HG02571 (cell line): ENCODE results near the gene CRISP3.
"Not testable (repeated sequence)": the region's sequence is repeated elsewhere in the genome, so short reads cannot be mapped to it uniquely, and the experiment has no call there.

Experiments
- ATAC-seq: cut with Tn5 transposase; IDR thresholded peaks from one replicate; pipeline ENCODE4 v1.9.1; 2021; ENCODE audit warnings: mild to moderate bottlenecking, moderate library complexity; ENCODE audit not compliant: unreplicated experiment

CRISP3 gene

GRCh38 chr6:49744259-49744658, at the start of gene CRISP3:
CRISP3 (minus strand) TSS chr6:49744388; CDS start chr6:49744367, 21 bp downstream.
- no peak for ATAC-seq

GRCh38 chr6:49790341-49790740, 46.2 kb upstream of the CRISP3 start:
- ATAC-seq, result no peak

- no peak for ATAC-seq
Measured at GRCh38 chr6:49787176-49787575, 43.0 kb upstream of the CRISP3 start, which contains the start of gene PGK2. PGK2 (minus strand) TSS chr6:49787285; CDS start chr6:49787187, 98 bp downstream.

- no peak for ATAC-seq
Measured at GRCh38 chr6:49784272-49784671, 40.1 kb upstream of the CRISP3 start.

GRCh38 chr6:49782725-49783124, 38.5 kb upstream of the CRISP3 start:
- no peak for ATAC-seq

- ATAC-seq, result no peak
Measured at GRCh38 chr6:49782293-49782692, 38.1 kb upstream of the CRISP3 start.

GRCh38 chr6:49776444-49776843, 32.3 kb upstream of the CRISP3 start:
- no peak for ATAC-seq

- ATAC-seq, result no peak
Measured at GRCh38 chr6:49775043-49775442, 30.9 kb upstream of the CRISP3 start.

- no peak for ATAC-seq
Measured at GRCh38 chr6:49772285-49772684, 28.1 kb upstream of the CRISP3 start.

GRCh38 chr6:49766762-49767161, 22.6 kb upstream of the CRISP3 start:
- ATAC-seq, result no peak

GRCh38 chr6:49764571-49765236, 20.5 kb upstream of the CRISP3 start:
- ATAC-seq, result no peak

GRCh38 chr6:49743429-49743828, 759 bp downstream of the CRISP3 start:
- ATAC-seq, result no peak

- no peak for ATAC-seq
Measured at GRCh38 chr6:49739423-49739822, 4.8 kb downstream of the CRISP3 start.

GRCh38 chr6:49736017-49736508, 8.1 kb downstream of the CRISP3 start:
- no peak for ATAC-seq

GRCh38 chr6:49733680-49734079, 10.5 kb downstream of the CRISP3 start:
- ATAC-seq, result no peak

GRCh38 chr6:49732781-49733180, 11.4 kb downstream of the CRISP3 start:
- ATAC-seq, result no peak

- no peak for ATAC-seq
Measured at GRCh38 chr6:49730251-49730650, 13.9 kb downstream of the CRISP3 start.

- ATAC-seq, result not testable (repeated sequence)
Measured at GRCh38 chr6:49723917-49724316, 20.3 kb downstream of the CRISP3 start.

GRCh38 chr6:49721297-49721696, 22.9 kb downstream of the CRISP3 start:
- no peak for ATAC-seq

- ATAC-seq, result no peak
Measured at GRCh38 chr6:49720372-49720771, 23.8 kb downstream of the CRISP3 start.

- ATAC-seq, result no peak
Measured at GRCh38 chr6:49713346-49713745, 30.8 kb downstream of the CRISP3 start, which contains the start of gene CRISP2. CRISP2 (minus strand) TSS chr6:49713543; CDS start chr6:49709196, 4,347 bp downstream.

- no peak for ATAC-seq
Measured at GRCh38 chr6:49698478-49698877, 45.7 kb downstream of the CRISP3 start.

GRCh38 chr6:49693512-49693911, 50.7 kb downstream of the CRISP3 start:
- no peak for ATAC-seq
